ENCODE measurements around the gene FCN2. TPM values are rescaled to one million over a fixed set of nuclear protein-coding genes. Genes with fewer than 3 reads are reported as not detected.

FCN2 gene
- total RNA-seq, 4 donors from 2014 or later: not detected

- WGBS: 89% methylated on average over 19 of the region's 20 CpGs
- no peak for DNase-seq (ENCODE audit: extremely low spot score)
These were observed 46.2 kb upstream of the FCN2 start for GRCh38 chr9:134834217-134834956.

GRCh38 chr9:134834957-134835419 is 45.6 kb upstream of the FCN2 start:
- intact Hi-C loops (cut with DNase I): no loop called here
- no peak for DNase-seq (ENCODE audit: extremely low spot score)
- peaks cover 4 to 100% (median 61%) of the 10 kb centered on the region in 4 donors for H3K36me3 ChIP-seq
- TF ChIP-seq EP300 (IDR thresholded peaks at IDR 0.05) (no peak), POLR2AphosphoS5 (IDR thresholded peaks at IDR 0.05) (no peak), POLR2A (IDR thresholded peaks at IDR 0.05; ENCODE audit: low read depth) (no peak)
- TF ChIP-seq, protein P1, sequence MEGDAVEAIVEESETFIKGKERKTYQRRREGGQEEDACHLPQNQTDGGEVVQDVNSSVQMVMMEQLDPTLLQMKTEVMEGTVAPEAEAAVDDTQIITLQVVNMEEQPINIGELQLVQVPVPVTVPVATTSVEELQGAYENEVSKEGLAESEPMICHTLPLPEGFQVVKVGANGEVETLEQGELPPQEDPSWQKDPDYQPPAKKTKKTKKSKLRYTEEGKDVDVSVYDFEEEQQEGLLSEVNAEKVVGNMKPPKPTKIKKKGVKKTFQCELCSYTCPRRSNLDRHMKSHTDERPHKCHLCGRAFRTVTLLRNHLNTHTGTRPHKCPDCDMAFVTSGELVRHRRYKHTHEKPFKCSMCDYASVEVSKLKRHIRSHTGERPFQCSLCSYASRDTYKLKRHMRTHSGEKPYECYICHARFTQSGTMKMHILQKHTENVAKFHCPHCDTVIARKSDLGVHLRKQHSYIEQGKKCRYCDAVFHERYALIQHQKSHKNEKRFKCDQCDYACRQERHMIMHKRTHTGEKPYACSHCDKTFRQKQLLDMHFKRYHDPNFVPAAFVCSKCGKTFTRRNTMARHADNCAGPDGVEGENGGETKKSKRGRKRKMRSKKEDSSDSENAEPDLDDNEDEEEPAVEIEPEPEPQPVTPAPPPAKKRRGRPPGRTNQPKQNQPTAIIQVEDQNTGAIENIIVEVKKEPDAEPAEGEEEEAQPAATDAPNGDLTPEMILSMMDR (IDR thresholded peaks at IDR 0.05): no peak
- H3K27me3 ChIP-seq: no peaks in the 10 kb centered on the region
- peak overlapping the region in 1 of 4 donors; percentile 36 for H3K27ac ChIP-seq (replicated peaks in 1 of 4)
- no peaks in the 10 kb centered on the region for H3K9me3 ChIP-seq
- H3K4me3 ChIP-seq: no peak overlapping the region
- WGBS: 90% methylated on average over 25 of the region's 25 CpGs
- peaks cover 0 to 20% (median 8%) of the 10 kb centered on the region in 4 donors for H3K4me1 ChIP-seq

More at GRCh38 chr9:134834217-134834956, 46.2 kb upstream of the FCN2 start:
- peaks cover 0 to 20% (median 8%) of the 10 kb centered on the region in 4 donors for H3K4me1 ChIP-seq
- TF ChIP-seq EP300 (IDR thresholded peaks at IDR 0.05) (no peak), POLR2AphosphoS5 (IDR thresholded peaks at IDR 0.05) (no peak), POLR2A (IDR thresholded peaks at IDR 0.05; ENCODE audit: low read depth) (no peak)
- TF ChIP-seq, protein P1 (IDR thresholded peaks at IDR 0.05): no peak
- intact Hi-C loops (cut with DNase I): no loop called here
- H3K4me3 ChIP-seq: no peak overlapping the region
- no peaks in the 10 kb centered on the region for H3K27me3 ChIP-seq
- peak overlapping the region in 1 of 4 donors; percentile 36 for H3K27ac ChIP-seq (replicated peaks in 1 of 4)
- peaks cover 4 to 100% (median 64%) of the 10 kb centered on the region in 4 donors for H3K36me3 ChIP-seq
- H3K9me3 ChIP-seq: no peaks in the 10 kb centered on the region

- intact Hi-C loops (cut with DNase I): no loop called here
- Histone ChIP-seq H3K4me1 (peaks cover 0 to 20% (median 8%) of the 10 kb centered on the region in 4 donors), H3K27ac (replicated peaks in 1 of 4) (peak overlapping the region in 1 of 4 donors; percentile 36), H3K4me3 (no peak overlapping the region), H3K36me3 (peaks cover 4 to 99% (median 58%) of the 10 kb centered on the region in 4 donors), H3K27me3 (no peaks in the 10 kb centered on the region), H3K9me3 (no peaks in the 10 kb centered on the region)
- no peak for DNase-seq (ENCODE audit: extremely low spot score)
- TF ChIP-seq POLR2AphosphoS5 (IDR thresholded peaks at IDR 0.05) (no peak), POLR2A (IDR thresholded peaks at IDR 0.05; ENCODE audit: low read depth) (no peak)
- 76% methylated on average over 15 of the region's 16 CpGs for WGBS
These were observed 45.2 kb upstream of the FCN2 start for GRCh38 chr9:134835448-134835847.

DNA sequence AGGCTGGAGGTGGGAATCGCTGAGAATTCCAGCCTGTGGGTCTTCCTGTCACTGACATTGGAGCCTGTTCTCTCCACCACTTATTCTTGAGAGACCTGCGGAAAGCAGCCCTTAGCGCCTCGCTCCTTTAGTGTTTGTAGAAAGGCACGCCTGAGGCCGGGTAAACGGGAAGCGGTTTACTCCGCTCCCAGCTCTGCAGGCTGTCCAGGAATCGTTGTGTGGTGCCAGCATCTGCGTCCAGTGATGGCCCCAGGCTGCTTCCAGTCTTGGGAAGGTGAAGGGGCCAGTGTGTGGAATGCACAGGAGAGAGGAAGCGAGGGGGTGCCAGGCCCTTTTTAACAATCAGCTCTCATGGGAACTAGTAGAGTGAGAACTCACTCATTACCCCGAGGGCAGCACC is 44.6 kb upstream of the FCN2 start:
- no peaks in the 10 kb centered on the region for H3K27me3 ChIP-seq
- TF ChIP-seq EP300 (IDR thresholded peaks at IDR 0.05): no peak
- TF ChIP-seq, protein P1 (IDR thresholded peaks at IDR 0.05): no peak
- TF ChIP-seq POLR2A (IDR thresholded peaks at IDR 0.05; ENCODE audit: low read depth): no peak
- no peak for TF ChIP-seq POLR2AphosphoS5 (IDR thresholded peaks at IDR 0.05)
- peaks cover 0 to 20% (median 8%) of the 10 kb centered on the region in 4 donors for H3K4me1 ChIP-seq
- intact Hi-C loops (cut with DNase I): no loop called here
- WGBS: 87% methylated on average over 10 of the region's 13 CpGs
- H3K36me3 ChIP-seq: peaks cover 4 to 99% (median 55%) of the 10 kb centered on the region in 4 donors
- no peak overlapping the region for H3K27ac ChIP-seq (replicated peaks in 1 of 4)
- no peak for DNase-seq (ENCODE audit: extremely low spot score)
- H3K9me3 ChIP-seq: no peaks in the 10 kb centered on the region
- no peak overlapping the region for H3K4me3 ChIP-seq

DNA sequence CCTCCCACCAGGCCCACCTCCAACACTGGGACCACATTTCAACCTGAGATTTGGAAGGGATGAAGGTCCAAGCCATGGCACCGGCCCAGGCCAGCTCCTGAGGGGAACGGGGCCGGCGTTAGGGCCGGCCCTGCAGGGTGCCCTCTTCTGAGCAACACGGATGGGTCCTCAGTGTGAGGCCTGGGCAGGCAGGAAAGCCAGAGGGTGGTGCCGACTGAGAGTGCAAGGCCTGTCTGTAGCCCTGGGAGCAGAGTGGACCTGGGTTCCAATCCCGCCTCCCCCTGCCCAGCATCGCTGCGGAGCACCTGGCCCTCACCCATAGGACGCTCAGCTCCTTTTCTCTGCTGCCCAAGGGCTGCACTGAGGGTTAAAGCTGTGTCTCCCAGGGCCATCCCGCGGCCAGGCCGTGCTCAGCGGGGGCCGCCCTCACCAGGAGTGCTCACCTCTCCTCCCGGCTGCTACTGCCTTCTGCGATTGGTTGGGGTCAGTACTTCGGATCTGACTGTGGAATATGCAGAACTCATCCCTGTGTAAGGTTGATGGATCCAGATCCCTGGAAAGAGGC is 44.1 kb upstream of the FCN2 start:
- no peak for DNase-seq (ENCODE audit: extremely low spot score)
- Histone ChIP-seq H3K4me3 (no peak overlapping the region), H3K27me3 (no peaks in the 10 kb centered on the region), H3K36me3 (peaks cover 4 to 99% (median 53%) of the 10 kb centered on the region in 4 donors), H3K4me1 (peaks cover 0 to 20% (median 8%) of the 10 kb centered on the region in 4 donors), H3K27ac (replicated peaks in 1 of 4) (no peak overlapping the region), H3K9me3 (no peaks in the 10 kb centered on the region)
- intact Hi-C loops (cut with DNase I): no loop called here
- 93% methylated on average over 13 of the region's 19 CpGs for WGBS
- TF ChIP-seq, protein P1 (IDR thresholded peaks at IDR 0.05): no peak
- TF ChIP-seq POLR2AphosphoS5 (IDR thresholded peaks at IDR 0.05): no peak
- TF ChIP-seq POLR2A (IDR thresholded peaks at IDR 0.05; ENCODE audit: low read depth): no peak

Measured in esophagus muscularis mucosa (tissue), 4 donors.